Keratinocyte (primary cell): ENCODE results near the gene CEBPE. TPM values are rescaled to one million over a fixed set of nuclear protein-coding genes. Genes with fewer than 3 reads are reported as not detected.

Experiments used
- DNase-seq: peaks from one replicate; pipeline ENCODE4 v3.0.0-alpha.2; 2011; ENCODE audit warnings: low read depth, missing footprints, low spot score
- FAIRE-seq: peaks from 2 replicates; lab custom pipeline; 2011; peaks lifted over from hg19 to GRCh38; lab: Jason Lieb, UNC
- H2AFZ ChIP-seq: 2 replicates; pipeline ENCODE4 v1.6.0; 2012; ENCODE audit warnings: low read length, control low read depth, inconsistent platforms; ENCODE audit not compliant: control insufficient read depth
- H3K27ac ChIP-seq: 2 replicates; pipeline ENCODE4 v1.5.1; 2011; ENCODE audit warnings: low read length; ENCODE audit not compliant: control insufficient read depth, insufficient read depth
- H3K27me3 ChIP-seq: 3 replicates; pipeline ENCODE4 v1.6.0; 2011; ENCODE audit warnings: low read length; ENCODE audit not compliant: control insufficient read depth, insufficient read depth; ENCODE audit errors: extremely low read depth
- H3K36me3 ChIP-seq, 2 experiments: 2 replicates in 1 of 2; 3 replicates in 1 of 2; pipeline ENCODE4 v1.5.1; 2011; ENCODE audit warnings: low read length in 2 of 2, mild to moderate bottlenecking in 1 of 2; ENCODE audit not compliant: control insufficient read depth in 2 of 2, insufficient read depth in 2 of 2; ENCODE audit errors: extremely low read depth in 1 of 2
- H3K4me1 ChIP-seq: 3 replicates; pipeline ENCODE4 v1.5.1; 2011; ENCODE audit warnings: low read length; ENCODE audit not compliant: control insufficient read depth, insufficient read depth; ENCODE audit errors: extremely low read depth
- H3K4me2 ChIP-seq: 3 replicates; pipeline ENCODE4 v1.6.0; 2011; ENCODE audit warnings: low read depth, low read length; ENCODE audit not compliant: control insufficient read depth, insufficient read depth; ENCODE audit errors: extremely low read depth
- H3K4me3 ChIP-seq, 3 experiments: fragments of 200-600 bp in 1 of 3; sonication (generic) in 1 of 3; 2 replicates in 2 of 3; 3 replicates in 1 of 3; pipeline ENCODE4 v1.5.1; 2011 to 2016; ENCODE audit warnings: low read length in 3 of 3, mild to moderate bottlenecking in 3 of 3, control low read depth in 2 of 3, inconsistent platforms in 1 of 3, low read depth in 1 of 3, mixed read lengths in 1 of 3, mixed run types in 1 of 3, moderate library complexity in 1 of 3; ENCODE audit not compliant: control insufficient read depth in 2 of 3, insufficient read depth in 2 of 3; ENCODE audit errors: extremely low read depth in 1 of 3
- H3K79me2 ChIP-seq: 2 replicates; pipeline ENCODE4 v1.6.0; 2012; ENCODE audit warnings: low read length; ENCODE audit not compliant: control insufficient read depth, insufficient read depth
- H3K9ac ChIP-seq: 3 replicates; pipeline ENCODE4 v1.6.0; 2011; ENCODE audit warnings: low read length; ENCODE audit not compliant: control insufficient read depth, insufficient read depth; ENCODE audit errors: extremely low read depth
- H3K9me1 ChIP-seq: 3 replicates; pipeline ENCODE4 v1.6.0; 2011; ENCODE audit warnings: low read length; ENCODE audit not compliant: control insufficient read depth, insufficient read depth; ENCODE audit errors: extremely low read depth
- H3K9me3 ChIP-seq: 2 replicates; pipeline ENCODE4 v1.5.1; 2012; ENCODE audit warnings: low read depth, low read length; ENCODE audit not compliant: control insufficient read depth
- H4K20me1 ChIP-seq: 3 replicates; pipeline ENCODE4 v1.6.0; 2011; ENCODE audit warnings: low read length; ENCODE audit not compliant: control insufficient read depth, insufficient read depth; ENCODE audit errors: extremely low read depth
- EZH2 ChIP-seq: IDR thresholded peaks from one replicate; pipeline ENCODE4 v1.6.1; 2012; ENCODE audit warnings: inconsistent platforms, mild to moderate bottlenecking, low read length, moderate library complexity
- dilution Hi-C: fragments of 300-500 bp; cut with MboI; formaldehyde crosslinking; loops from one replicate; pipeline ENCODE4 v1.7.0; 2020; ENCODE audit warnings: low sequenced_read_pairs; ENCODE audit not compliant: extremely low pct_ligation_motif_present
- polyA plus RNA-seq, 5 experiments: library from polyadenylated mRNA; depleted of rRNA in 3 of 5; stranded (reverse) in 3 of 5; stranded (forward) in 1 of 5; unstranded in 1 of 5; fragments of >200 nt; gene quantifications; 1 replicate in 1 of 5; 2 replicates in 3 of 5; 3 replicates in 1 of 5; pipeline versions ENCODE4 v1.2.1 to v1.2.3, GENCODE V29; 2011 to 2012; ENCODE audit warnings: missing spikeins in 2 of 5, low read depth in 1 of 5, low replicate concordance in 1 of 5
- TF ChIP-seq, protein P1 (sequence below), 3 experiments: IDR thresholded peaks in 1 of 3; conservative IDR thresholded peaks in 1 of 3; optimal IDR thresholded peaks in 1 of 3; 2 replicates in 2 of 3; 3 replicates in 1 of 3; pipeline versions ENCODE3 to v1.5.1; 2011; ENCODE audit warnings: low read length in 3 of 3, mild to moderate bottlenecking in 3 of 3, moderate library complexity in 2 of 3, control low read depth in 1 of 3, inconsistent platforms in 1 of 3; ENCODE audit not compliant: insufficient read depth in 2 of 3; ENCODE audit errors: extremely low read depth in 1 of 3

The CEBPE gene
- polyA plus RNA-seq, 1 donor (not counting 4 experiments of a cell fraction or from before 2014, with no cell fraction given) = not detected

DNA sequence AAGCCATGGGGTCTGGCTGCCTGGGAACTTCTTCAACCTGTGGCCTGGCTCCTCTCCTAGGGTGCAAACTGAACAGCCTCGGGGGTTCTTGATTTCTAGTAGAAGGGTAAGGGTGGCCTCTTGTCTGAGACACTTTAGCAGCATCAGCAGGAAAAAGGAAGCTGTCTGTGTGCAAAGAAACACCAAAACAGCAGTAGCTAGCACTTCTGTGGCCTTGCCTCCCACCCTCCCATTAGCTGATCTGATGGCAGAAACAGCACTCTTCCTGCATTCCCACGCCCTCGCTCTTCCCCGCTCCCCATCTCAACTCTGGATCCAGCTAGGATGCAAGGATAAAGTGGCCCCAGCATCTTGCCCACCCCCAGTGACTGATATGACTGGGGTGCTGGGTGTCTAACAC lies 43.7 kb upstream of the CEBPE start:
- Histone ChIP-seq H3K27ac (no peak overlapping the region), H3K79me2 (no peaks in the 10 kb centered on the region), H3K36me3 (peaks cover 0 to 24% of the 10 kb centered on the region in 2 experiments), H4K20me1 (no peaks in the 10 kb centered on the region), H3K9me1 (no peaks in the 10 kb centered on the region), H3K9me3 (no peaks in the 10 kb centered on the region), H3K9ac (no peak overlapping the region), H2AFZ (no peak overlapping the region), H3K4me3 (no peak overlapping the region), H3K27me3 (no peaks in the 10 kb centered on the region), H3K4me2 (no peak overlapping the region), H3K4me1 (peaks cover 10% of the 10 kb centered on the region)
- DNase-seq (no peak), FAIRE-seq (no peak)
- dilution Hi-C loops = no loop called here
- TF ChIP-seq, protein P1, sequence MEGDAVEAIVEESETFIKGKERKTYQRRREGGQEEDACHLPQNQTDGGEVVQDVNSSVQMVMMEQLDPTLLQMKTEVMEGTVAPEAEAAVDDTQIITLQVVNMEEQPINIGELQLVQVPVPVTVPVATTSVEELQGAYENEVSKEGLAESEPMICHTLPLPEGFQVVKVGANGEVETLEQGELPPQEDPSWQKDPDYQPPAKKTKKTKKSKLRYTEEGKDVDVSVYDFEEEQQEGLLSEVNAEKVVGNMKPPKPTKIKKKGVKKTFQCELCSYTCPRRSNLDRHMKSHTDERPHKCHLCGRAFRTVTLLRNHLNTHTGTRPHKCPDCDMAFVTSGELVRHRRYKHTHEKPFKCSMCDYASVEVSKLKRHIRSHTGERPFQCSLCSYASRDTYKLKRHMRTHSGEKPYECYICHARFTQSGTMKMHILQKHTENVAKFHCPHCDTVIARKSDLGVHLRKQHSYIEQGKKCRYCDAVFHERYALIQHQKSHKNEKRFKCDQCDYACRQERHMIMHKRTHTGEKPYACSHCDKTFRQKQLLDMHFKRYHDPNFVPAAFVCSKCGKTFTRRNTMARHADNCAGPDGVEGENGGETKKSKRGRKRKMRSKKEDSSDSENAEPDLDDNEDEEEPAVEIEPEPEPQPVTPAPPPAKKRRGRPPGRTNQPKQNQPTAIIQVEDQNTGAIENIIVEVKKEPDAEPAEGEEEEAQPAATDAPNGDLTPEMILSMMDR (optimal IDR thresholded peaks at IDR 0.05 in 1 of 3, IDR thresholded peaks at IDR 0.05 in 1 of 3, conservative IDR thresholded peaks at IDR 0.05 in 1 of 3; ENCODE audit: extremely low read depth in 1 of 3, insufficient read depth in 2 of 3, low read length in 3 of 3) = no peak
- no peak for TF ChIP-seq EZH2

DNA sequence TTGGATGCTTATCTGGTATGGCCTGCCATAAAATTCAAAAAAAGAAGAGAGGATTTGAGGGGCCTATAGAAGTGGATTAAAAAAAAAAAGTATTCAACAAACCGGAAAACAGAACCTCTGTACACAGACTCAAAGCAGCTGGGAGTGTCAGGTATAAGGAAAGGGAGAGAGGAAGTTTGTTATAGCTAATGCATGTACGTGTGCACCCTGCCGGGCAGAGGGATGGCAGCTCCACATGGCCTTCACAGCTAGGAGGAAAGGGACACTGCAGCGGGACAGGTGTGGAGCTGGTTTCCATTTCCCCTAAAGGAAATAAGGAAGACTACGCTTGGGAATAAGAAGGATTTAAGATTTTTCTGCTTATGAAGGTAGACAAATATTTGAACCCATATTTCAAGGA lies 43.0 kb upstream of the CEBPE start:
- Histone ChIP-seq H3K27me3 (no peaks in the 10 kb centered on the region), H3K9ac (no peak overlapping the region), H3K27ac (no peak overlapping the region), H3K79me2 (no peaks in the 10 kb centered on the region), H3K4me2 (no peak overlapping the region), H3K36me3 (peaks cover 0 to 24% of the 10 kb centered on the region in 2 experiments), H3K9me1 (no peaks in the 10 kb centered on the region), H2AFZ (no peak overlapping the region), H3K4me1 (peaks cover 10% of the 10 kb centered on the region), H3K9me3 (no peaks in the 10 kb centered on the region), H3K4me3 (no peak overlapping the region), H4K20me1 (no peaks in the 10 kb centered on the region)
- no peak for FAIRE-seq
- no peak for DNase-seq
- TF ChIP-seq, protein P1 (optimal IDR thresholded peaks at IDR 0.05 in 1 of 3, IDR thresholded peaks at IDR 0.05 in 1 of 3, conservative IDR thresholded peaks at IDR 0.05 in 1 of 3; ENCODE audit: extremely low read depth in 1 of 3, insufficient read depth in 2 of 3, low read length in 3 of 3) = no peak
- no peak for TF ChIP-seq EZH2
- dilution Hi-C loops = no loop called here
